ENCODE results near the gene C1QTNF2. TPM values are rescaled to one million over a fixed set of nuclear protein-coding genes. Genes with fewer than 3 reads are reported as not detected.

C1QTNF2 gene
- total and polyA plus RNA-seq, 12 donors = 0.40 to 1.6 (median 1.1) TPM

GRCh38 chr5:160354666-160355065 is 15.8 kb downstream of the C1QTNF2 start:
- H3K4me3 ChIP-seq = no peak overlapping the region
- H3K27ac ChIP-seq = no peak overlapping the region
- peaks cover 7 to 43% (median 26%) of the 10 kb centered on the region in 9 donors for H3K4me1 ChIP-seq
- H3K9me3 ChIP-seq = no peaks in the 10 kb centered on the region
- ATAC-seq (no peak), DNase-seq (no peak)
- H3K36me3 ChIP-seq = peaks cover 0 to 6% (median 0%) of the 10 kb centered on the region in 9 donors
- intact Hi-C loops (cut with DNase I) = no loop called here
- TF ChIP-seq CTCF (IDR thresholded peaks at IDR 0.05) = no peak
- WGBS, 2 donors = 96 to 97% methylated on average over 14 of the region's 14 CpGs
- no peaks in the 10 kb centered on the region for H3K27me3 ChIP-seq

GRCh38 chr5:160353379-160353778 is 17.0 kb downstream of the C1QTNF2 start:
- 75 to 86% methylated on average over 8 of the region's 8 CpGs for WGBS, 2 donors
- ATAC-seq = peak in 5 of 8 donors; percentile 17 to 69 (median 34)
- TF ChIP-seq CTCF (IDR thresholded peaks at IDR 0.05) = no peak
- Histone ChIP-seq H3K4me1 (peaks cover 6 to 31% (median 15%) of the 10 kb centered on the region in 9 donors), H3K36me3 (peaks cover 0 to 9% (median 0%) of the 10 kb centered on the region in 9 donors), H3K27ac (no peak overlapping the region), H3K27me3 (no peaks in the 10 kb centered on the region), H3K9me3 (no peaks in the 10 kb centered on the region), H3K4me3 (no peak overlapping the region)
- no peak for DNase-seq
- intact Hi-C loops (cut with DNase I) = no loop called here

- intact Hi-C loops (cut with DNase I) = no loop called here
- H3K36me3 ChIP-seq = peaks cover 0 to 9% (median 0%) of the 10 kb centered on the region in 9 donors
- 92 to 96% methylated on average over 4 of the region's 4 CpGs for WGBS, 2 donors
- DNase-seq (no peak), ATAC-seq (no peak)
- peaks cover 4 to 24% (median 8%) of the 10 kb centered on the region in 9 donors for H3K4me1 ChIP-seq
- no peaks in the 10 kb centered on the region for H3K9me3 ChIP-seq
- H3K27me3 ChIP-seq = no peaks in the 10 kb centered on the region
- H3K27ac ChIP-seq = no peak overlapping the region
- no peak overlapping the region for H3K4me3 ChIP-seq
- no peak for TF ChIP-seq CTCF (IDR thresholded peaks at IDR 0.05)
These were observed 18.1 kb downstream of the C1QTNF2 start for GRCh38 chr5:160352308-160352707.

GRCh38 chr5:160349935-160350303 is 20.5 kb downstream of the C1QTNF2 start:
- no peak overlapping the region for H3K4me3 ChIP-seq
- ATAC-seq (no peak), DNase-seq (no peak)
- no peak overlapping the region for H3K27ac ChIP-seq
- H3K4me1 ChIP-seq = peaks cover 0 to 18% (median 0%) of the 10 kb centered on the region in 9 donors
- peaks cover 0 to 9% (median 0%) of the 10 kb centered on the region in 9 donors for H3K36me3 ChIP-seq
- intact Hi-C loops (cut with DNase I) = loop anchor here in 4 of 10 donors (5.0 to 10.0 kb wide), 4 partner anchors 85 to 328 kb away; no protein-coding TSS in a partner anchor
- H3K9me3 ChIP-seq = no peaks in the 10 kb centered on the region
- WGBS, 2 donors = 71 to 80% methylated on average over 4 of the region's 4 CpGs
- no peaks in the 10 kb centered on the region for H3K27me3 ChIP-seq
- TF ChIP-seq CTCF (IDR thresholded peaks at IDR 0.05) = no peak
